ENCODE results near the gene MRPL55. TPM values are rescaled to one million over a fixed set of nuclear protein-coding genes. Genes with fewer than 3 reads are reported as not detected.

The MRPL55 gene
- total RNA-seq, result 10 to 100 TPM; 51.1 to 52.7 TPM

DNA sequence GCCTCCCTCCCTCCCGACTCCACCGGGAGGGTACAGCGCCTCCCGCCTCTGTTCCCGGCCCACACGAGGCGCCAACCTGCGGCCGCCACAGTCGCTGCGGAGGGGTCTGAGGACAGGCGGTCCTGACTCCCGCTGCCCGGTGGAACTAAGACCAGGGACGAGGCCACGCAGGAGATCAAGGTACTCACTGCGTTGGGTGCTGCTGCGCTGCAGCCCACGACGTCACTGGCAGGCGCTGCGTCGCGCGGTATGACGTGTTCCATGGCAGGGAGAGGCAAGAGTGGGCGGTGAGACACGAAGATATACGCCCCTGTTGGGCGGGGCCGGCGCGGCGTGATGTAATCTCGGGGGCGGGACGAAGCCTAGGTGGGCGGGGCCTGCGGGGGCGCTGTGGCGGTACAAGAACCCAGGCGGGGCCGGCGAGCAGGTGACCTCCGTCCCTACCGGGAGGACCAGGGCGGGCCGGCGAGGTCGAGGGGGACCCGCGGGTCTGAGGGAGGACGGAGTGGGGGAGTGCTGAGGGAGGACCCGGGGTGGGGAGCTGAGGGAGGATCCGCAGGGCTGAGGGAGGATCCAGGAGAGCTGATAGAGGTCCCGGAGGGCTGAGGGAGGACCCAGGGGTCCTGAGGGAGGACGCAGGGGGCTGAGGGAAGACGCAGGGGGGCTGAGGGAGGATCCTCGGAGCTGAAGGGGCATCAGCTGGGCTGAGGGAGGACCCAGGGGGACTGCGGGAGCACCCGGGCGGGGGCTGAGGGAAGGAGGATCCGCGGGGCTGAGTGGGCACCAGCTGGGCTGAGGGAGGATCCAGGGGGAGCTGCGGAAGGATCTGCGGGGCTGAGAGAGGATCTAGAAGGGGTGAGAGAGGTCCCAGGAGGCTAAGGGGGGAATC, at the start of gene MRPL55:
TSS of gene MRPL55 (minus strand) at position 227 of the 889 bp plus-strand sequence. CDS start 1,039 bp downstream, outside the sequence.
- H3K27me3 Mint-ChIP-seq, result no peaks in the 10 kb centered on the region
- POLR2A ChIA-PET, result interaction anchor here (1.1 to 1.4 kb wide), 4 partner anchors 27 to 355 kb away, joined by 3 to 4 read pairs (median 3); partner anchors contain the start of gene ARF1
- CTCF ChIA-PET, result interaction anchor here (0.6 to 1.4 kb wide), 4 partner anchors 22 to 110 kb away, joined by 3 to 11 read pairs (median 3); no protein-coding TSS in a partner anchor
- H3K9me3 Mint-ChIP-seq, result no peaks in the 10 kb centered on the region
- intact Hi-C loops (cut with micrococcal nuclease), result loop anchor here (1.0 kb wide), 3 partner anchors 27 to 57 kb away; partner anchors contain the start of genes ARF1 and GUK1
- peaks cover 10% of the 10 kb centered on the region for H3K36me3 Mint-ChIP-seq
- H3K4me3 Mint-ChIP-seq, result peak within 1 kb of the TSS; percentile 89
- H3K27ac Mint-ChIP-seq, result peak within 1 kb of the TSS; percentile 84
- peaks cover 25% of the 10 kb centered on the region for H3K4me1 Mint-ChIP-seq (ENCODE audit: low read depth)
- DNase-seq, result peak; percentile 99

DNA sequence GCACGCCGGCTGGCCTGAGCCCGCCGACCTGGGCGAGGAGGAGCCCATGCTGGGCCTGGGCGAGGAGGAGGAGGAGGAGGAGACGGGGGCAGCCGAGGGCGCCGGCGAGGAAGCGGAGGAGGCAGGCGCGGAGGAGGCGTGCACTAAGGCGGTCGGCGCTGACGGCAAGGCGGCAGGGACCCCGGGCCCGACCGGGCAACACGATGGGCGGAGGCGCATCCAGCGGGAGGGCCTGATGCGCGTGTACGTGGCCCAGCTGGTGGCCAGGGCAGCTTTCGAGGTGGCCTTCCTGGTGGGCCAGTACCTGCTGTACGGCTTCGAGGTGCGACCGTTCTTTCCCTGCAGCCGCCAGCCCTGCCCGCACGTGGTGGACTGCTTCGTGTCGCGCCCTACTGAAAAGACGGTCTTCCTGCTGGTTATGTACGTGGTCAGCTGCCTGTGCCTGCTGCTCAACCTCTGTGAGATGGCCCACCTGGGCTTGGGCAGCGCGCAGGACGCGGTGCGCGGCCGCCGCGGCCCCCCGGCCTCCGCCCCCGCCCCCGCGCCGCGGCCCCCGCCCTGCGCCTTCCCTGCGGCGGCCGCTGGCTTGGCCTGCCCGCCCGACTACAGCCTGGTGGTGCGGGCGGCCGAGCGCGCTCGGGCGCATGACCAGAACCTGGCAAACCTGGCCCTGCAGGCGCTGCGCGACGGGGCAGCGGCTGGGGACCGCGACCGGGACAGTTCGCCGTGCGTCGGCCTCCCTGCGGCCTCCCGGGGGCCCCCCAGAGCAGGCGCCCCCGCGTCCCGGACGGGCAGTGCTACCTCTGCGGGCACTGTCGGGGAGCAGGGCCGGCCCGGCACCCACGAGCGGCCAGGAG, 49.3 kb upstream of the MRPL55 start:
- H3K36me3 Mint-ChIP-seq, result no peaks in the 10 kb centered on the region
- H3K4me3 Mint-ChIP-seq, result no peak overlapping the region
- no peak overlapping the region for H3K27ac Mint-ChIP-seq
- no peaks in the 10 kb centered on the region for H3K27me3 Mint-ChIP-seq
- H3K9me3 Mint-ChIP-seq, result no peaks in the 10 kb centered on the region
- DNase-seq, result no peak
- ChIA-PET POLR2A (no interaction called here), CTCF (interaction anchor here (0.5 kb wide), 1 partner anchor 301 kb away, joined by 4 read pairs; no protein-coding TSS in a partner anchor)
- intact Hi-C loops (cut with micrococcal nuclease), result no loop called here
- peaks cover 22% of the 10 kb centered on the region for H3K4me1 Mint-ChIP-seq (ENCODE audit: low read depth)

DNA sequence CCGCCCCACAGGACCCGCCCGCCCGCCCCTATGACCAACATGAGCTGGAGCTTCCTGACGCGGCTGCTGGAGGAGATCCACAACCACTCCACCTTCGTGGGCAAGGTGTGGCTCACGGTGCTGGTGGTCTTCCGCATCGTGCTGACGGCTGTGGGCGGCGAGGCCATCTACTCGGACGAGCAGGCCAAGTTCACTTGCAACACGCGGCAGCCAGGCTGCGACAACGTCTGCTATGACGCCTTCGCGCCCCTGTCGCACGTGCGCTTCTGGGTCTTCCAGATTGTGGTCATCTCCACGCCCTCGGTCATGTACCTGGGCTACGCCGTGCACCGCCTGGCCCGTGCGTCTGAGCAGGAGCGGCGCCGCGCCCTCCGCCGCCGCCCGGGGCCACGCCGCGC, 48.6 kb upstream of the MRPL55 start:
- H3K4me1 Mint-ChIP-seq (ENCODE audit: low read depth), result peaks cover 20% of the 10 kb centered on the region
- no peak for DNase-seq
- no peaks in the 10 kb centered on the region for H3K27me3 Mint-ChIP-seq
- H3K9me3 Mint-ChIP-seq, result no peaks in the 10 kb centered on the region
- intact Hi-C loops (cut with micrococcal nuclease), result no loop called here
- no peak overlapping the region for H3K4me3 Mint-ChIP-seq
- CTCF ChIA-PET, result interaction anchor here (1.1 kb wide), 1 partner anchor 8 kb away, joined by 4 read pairs; the partner anchor contains the start of gene IBA57
- no peak overlapping the region for H3K27ac Mint-ChIP-seq
- POLR2A ChIA-PET, result no interaction called here
- H3K36me3 Mint-ChIP-seq, result no peaks in the 10 kb centered on the region

DNA sequence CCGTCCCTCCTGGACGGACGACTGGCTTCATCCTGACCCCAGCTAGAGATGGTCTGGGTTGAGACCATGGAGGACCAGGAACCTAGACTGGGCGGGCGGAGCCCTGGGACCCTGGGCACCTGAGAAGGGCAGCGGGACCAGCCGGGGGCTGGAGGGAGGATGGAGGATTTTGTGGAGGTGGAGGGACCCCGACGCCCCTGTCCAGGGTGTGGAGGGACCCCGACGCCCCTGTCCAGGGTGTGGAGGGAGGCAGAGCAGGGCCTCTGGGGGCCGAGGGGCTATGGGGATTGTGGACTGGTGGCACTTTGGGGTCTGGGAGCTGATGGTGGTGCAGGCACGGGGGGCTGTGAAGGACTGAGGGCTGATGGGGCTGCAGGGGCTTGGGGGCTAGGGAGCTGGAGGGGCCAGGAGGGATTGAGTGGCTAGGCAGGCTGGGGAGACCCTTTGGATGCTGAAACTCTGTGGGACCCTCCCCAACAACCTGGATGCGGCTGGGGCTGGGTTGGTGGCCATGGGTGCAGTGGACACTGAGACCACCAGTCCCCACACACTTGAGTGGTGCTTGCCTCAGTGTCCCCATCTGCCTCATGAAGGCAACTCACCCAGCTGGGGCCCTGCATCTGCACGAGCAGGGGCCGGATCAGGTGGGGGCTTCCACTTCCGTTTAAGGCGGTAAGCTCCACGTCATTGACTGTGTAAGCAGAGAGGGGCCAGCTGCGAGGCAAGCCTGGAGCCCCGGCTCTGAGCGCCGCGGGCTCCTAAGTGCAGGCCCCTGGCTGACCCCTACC, 48.0 kb upstream of the MRPL55 start:
- CTCF ChIA-PET, result interaction anchor here (1.1 kb wide), 1 partner anchor 8 kb away, joined by 4 read pairs; the partner anchor contains the start of gene IBA57
- POLR2A ChIA-PET, result interaction anchor here (1.2 kb wide), 1 partner anchor 8 kb away, joined by 3 read pairs; the partner anchor contains the start of gene IBA57
- intact Hi-C loops (cut with micrococcal nuclease), result no loop called here
- no peak overlapping the region for H3K4me3 Mint-ChIP-seq
- no peaks in the 10 kb centered on the region for H3K9me3 Mint-ChIP-seq
- H3K27me3 Mint-ChIP-seq, result no peaks in the 10 kb centered on the region
- no peaks in the 10 kb centered on the region for H3K36me3 Mint-ChIP-seq
- no peak overlapping the region for H3K27ac Mint-ChIP-seq
- H3K4me1 Mint-ChIP-seq (ENCODE audit: low read depth), result peaks cover 14% of the 10 kb centered on the region
- DNase-seq, result no peak

DNA sequence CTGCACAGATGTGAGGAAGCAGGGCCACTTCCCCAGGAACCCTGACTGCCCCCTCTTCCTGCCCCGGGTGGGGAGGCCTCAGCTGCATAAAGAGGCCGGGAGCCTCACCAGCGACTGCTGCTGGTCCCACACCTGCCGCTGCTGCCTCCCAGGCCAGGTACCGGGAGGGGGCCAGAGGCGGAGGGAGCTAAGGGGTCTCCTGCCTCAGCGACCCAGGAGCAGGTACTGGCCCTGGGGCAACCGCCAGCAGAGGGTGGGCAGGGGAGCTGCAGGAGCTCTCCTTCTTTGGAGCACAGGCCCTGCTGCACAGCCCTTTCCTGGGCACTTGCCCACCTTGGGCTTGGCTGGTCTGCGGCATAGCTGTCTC, 47.4 kb upstream of the MRPL55 start:
- CTCF ChIA-PET, result interaction anchor here (1.1 kb wide), 1 partner anchor 9 kb away, joined by 4 read pairs; the partner anchor contains the start of gene IBA57
- Mint-ChIP-seq H3K9me3 (no peaks in the 10 kb centered on the region), H3K4me1 (ENCODE audit: low read depth) (peaks cover 10% of the 10 kb centered on the region), H3K36me3 (no peaks in the 10 kb centered on the region), H3K27ac (no peak overlapping the region), H3K27me3 (no peaks in the 10 kb centered on the region), H3K4me3 (no peak overlapping the region)
- POLR2A ChIA-PET, result interaction anchor here (1.2 kb wide), 1 partner anchor 9 kb away, joined by 3 read pairs; the partner anchor contains the start of gene IBA57
- DNase-seq, result no peak
- intact Hi-C loops (cut with micrococcal nuclease), result no loop called here

DNA sequence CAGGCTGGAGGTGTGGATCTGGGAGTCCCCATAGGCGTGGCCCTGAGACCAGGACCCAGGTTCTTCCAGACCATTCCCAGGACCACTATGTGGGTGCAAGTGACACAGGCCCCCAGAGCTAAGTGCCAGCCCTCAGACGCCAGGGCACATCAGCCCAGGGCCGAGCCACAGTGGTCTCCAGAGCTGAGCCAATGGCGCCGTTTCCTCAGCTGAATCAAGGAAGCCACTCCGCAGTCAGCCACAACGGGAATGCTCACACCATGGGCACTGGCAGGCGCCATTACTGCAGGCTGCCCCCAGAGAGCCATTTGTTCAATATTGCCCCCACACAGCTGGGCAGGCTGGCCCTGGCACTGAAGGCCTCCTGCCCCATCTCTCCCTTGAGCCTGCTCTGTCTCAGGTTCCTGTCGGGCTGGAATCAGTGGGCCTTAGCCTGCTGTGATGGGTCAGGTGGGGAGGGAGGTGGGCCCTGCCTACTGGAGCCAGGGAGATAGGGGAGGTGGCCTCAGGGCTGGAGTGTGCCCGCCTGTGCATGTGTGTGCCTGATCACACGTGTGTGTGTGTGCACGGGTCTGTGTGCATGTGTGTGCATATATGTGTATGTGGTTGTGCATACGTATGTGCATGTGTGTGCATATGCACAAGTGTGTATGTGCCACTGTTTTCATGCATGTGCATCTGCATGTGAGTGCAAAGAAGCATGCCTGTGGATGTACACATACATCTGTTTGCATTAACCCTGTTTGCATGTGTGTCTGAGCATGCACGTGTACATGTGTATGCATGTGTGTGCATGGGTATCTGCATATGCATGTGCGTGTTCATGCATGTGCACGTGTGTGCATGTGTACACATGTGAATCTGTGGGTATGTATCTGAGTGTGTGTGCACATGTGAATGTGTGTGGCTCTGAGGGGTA, 46.8 kb upstream of the MRPL55 start:
- ChIA-PET POLR2A (interaction anchor here (1.2 kb wide), 1 partner anchor 9 kb away, joined by 3 read pairs; the partner anchor contains the start of gene IBA57), CTCF (interaction anchor here (1.1 kb wide), 1 partner anchor 10 kb away, joined by 3 read pairs; the partner anchor contains the start of gene IBA57)
- intact Hi-C loops (cut with micrococcal nuclease), result no loop called here
- no peak for DNase-seq
- no peak overlapping the region for H3K27ac Mint-ChIP-seq
- no peak overlapping the region for H3K4me3 Mint-ChIP-seq
- peaks cover 10% of the 10 kb centered on the region for H3K4me1 Mint-ChIP-seq (ENCODE audit: low read depth)
- no peaks in the 10 kb centered on the region for H3K9me3 Mint-ChIP-seq
- no peaks in the 10 kb centered on the region for H3K27me3 Mint-ChIP-seq
- no peaks in the 10 kb centered on the region for H3K36me3 Mint-ChIP-seq

DNA sequence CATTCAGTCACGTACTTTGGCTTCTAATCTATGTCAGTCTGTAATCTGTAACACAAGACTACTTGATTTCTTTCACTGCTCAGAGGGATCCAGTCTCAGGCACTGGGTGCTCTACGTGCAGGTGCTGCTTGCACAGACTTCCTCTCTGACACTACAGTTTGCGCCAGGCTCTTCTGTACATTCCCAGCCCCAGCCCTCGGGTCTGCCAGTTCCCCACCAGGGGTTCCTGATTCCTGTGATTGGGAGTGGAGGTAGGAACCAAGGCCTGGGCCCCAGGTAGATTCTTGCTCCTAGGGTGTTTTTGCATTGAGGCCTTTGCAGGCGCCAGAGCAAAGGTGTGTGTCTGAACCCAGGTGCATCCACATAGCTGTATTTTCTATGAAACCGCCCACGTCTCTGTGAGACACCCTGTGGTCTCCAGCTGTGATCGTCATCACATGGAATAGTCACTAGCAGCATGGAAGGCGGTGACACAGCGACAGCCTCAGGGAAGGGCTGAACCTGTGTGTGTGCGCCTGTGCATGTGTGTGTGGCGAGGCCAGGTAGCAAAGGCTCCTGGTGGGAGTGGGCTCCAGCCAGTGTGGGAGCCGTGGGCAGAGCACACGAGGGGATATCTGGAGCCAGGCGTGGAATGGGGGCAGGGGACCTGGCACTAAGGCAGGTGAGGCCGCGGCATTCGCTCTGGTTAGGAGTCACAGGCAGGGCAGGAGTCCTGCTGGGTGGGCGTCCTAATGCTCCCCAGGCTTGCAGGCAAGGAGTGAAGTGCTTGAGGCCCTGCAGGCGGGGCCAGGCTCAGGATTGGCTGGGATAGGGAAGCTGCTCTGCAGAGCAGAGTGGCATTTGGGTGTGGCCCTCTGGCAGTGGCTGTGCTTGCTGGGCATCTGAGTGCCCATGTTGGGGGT, 45.8 kb upstream of the MRPL55 start:
- no peak overlapping the region for H3K4me3 Mint-ChIP-seq
- no peaks in the 10 kb centered on the region for H3K27me3 Mint-ChIP-seq
- DNase-seq, result peak; percentile 67
- ChIA-PET CTCF (interaction anchor here (0.6 to 1.1 kb wide), 3 partner anchors 10 to 112 kb away, joined by 3 read pairs; partner anchors contain the start of gene IBA57), POLR2A (no interaction called here)
- no peak overlapping the region for H3K27ac Mint-ChIP-seq
- intact Hi-C loops (cut with micrococcal nuclease), result no loop called here
- H3K36me3 Mint-ChIP-seq, result no peaks in the 10 kb centered on the region
- no peaks in the 10 kb centered on the region for H3K9me3 Mint-ChIP-seq
- peaks cover 10% of the 10 kb centered on the region for H3K4me1 Mint-ChIP-seq (ENCODE audit: low read depth)

DNA sequence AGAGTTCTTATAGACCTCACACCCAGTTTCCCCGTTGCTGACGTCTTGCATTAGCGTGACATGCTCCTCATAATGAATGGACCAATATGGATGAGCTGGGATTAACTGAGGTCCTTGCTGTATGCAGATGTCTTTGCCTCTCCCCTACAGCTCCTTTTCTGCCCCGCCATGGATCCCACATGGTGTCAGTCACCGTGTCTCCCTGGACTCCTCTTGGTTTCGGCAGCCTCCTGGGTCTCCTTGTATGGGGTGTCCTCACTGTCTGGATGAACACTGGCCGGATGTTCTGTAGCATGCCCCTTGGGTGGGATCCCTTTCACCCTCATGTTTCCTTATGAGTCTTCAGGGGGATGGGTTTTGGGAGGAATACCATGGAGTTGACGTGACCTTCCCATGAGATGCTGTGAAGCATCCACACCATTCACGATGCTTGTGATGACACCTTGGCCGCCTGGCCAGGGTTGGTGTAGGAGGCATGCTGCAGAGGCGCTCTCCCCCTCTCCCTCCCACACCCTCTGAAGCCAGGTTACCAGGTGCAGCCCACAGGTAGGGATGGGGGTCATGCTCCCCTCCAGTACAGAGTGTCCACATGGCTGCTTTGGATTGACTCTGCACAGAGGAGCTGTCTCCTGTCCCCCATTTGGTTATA, 45.0 kb upstream of the MRPL55 start:
- no peaks in the 10 kb centered on the region for H3K36me3 Mint-ChIP-seq
- POLR2A ChIA-PET, result no interaction called here
- no peak overlapping the region for H3K4me3 Mint-ChIP-seq
- H3K27ac Mint-ChIP-seq, result no peak overlapping the region
- no peak for DNase-seq
- intact Hi-C loops (cut with micrococcal nuclease), result no loop called here
- H3K27me3 Mint-ChIP-seq, result no peaks in the 10 kb centered on the region
- CTCF ChIA-PET, result interaction anchor here (0.6 to 1.5 kb wide), 4 partner anchors 11 to 113 kb away, joined by 3 to 4 read pairs (median 3); partner anchors contain the start of gene IBA57
- peaks cover 10% of the 10 kb centered on the region for H3K4me1 Mint-ChIP-seq (ENCODE audit: low read depth)
- no peaks in the 10 kb centered on the region for H3K9me3 Mint-ChIP-seq

DNA sequence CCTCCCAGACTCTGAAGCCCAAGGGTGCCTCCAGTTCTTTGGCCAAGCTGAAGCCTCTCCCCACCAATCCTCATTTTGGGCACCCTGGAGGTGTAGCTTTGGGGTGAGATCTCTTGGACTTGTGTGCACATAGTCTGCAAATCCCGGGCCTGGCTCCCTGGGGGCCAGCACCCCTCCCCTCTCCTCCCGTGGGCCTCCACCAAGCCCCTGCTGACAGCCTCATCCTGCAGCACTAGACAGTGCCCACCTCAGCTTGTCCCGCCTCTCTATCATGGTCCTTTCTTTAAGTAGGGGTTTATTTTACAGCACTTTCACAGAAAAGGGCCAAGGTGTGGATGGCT, 43.8 kb upstream of the MRPL55 start:
- no peaks in the 10 kb centered on the region for H3K9me3 Mint-ChIP-seq
- no peak overlapping the region for H3K4me3 Mint-ChIP-seq
- intact Hi-C loops (cut with micrococcal nuclease), result no loop called here
- no peaks in the 10 kb centered on the region for H3K27me3 Mint-ChIP-seq
- H3K36me3 Mint-ChIP-seq, result no peaks in the 10 kb centered on the region
- ChIA-PET CTCF (interaction anchor here (1.5 kb wide), 1 partner anchor 12 kb away, joined by 4 read pairs; the partner anchor contains the start of gene IBA57), POLR2A (no interaction called here)
- H3K27ac Mint-ChIP-seq, result peak overlapping the region; percentile 4
- no peak for DNase-seq
- peaks cover 10% of the 10 kb centered on the region for H3K4me1 Mint-ChIP-seq (ENCODE audit: low read depth)
